Stimulated activated CD4-positive, alpha-beta T cell treated with anti-CD3 and anti-CD28 coated beads, Interleukin-1b, Interleukin-23, amount 100 ng/mL, for 24 hours (primary cell): ENCODE measurements around the gene THRA.

Source experiments
- DNase-seq, 4 experiments: peaks; one replicate each; pipeline ENCODE4 v3.0.0-alpha.2; 2020; ENCODE audit warnings: low read depth in 4 of 4, low spot score in 1 of 4

Gene THRA

GRCh38 chr17:40063187-40063771 lies 514 bp downstream of the THRA start:
- DNase-seq, result no peak

DNA sequence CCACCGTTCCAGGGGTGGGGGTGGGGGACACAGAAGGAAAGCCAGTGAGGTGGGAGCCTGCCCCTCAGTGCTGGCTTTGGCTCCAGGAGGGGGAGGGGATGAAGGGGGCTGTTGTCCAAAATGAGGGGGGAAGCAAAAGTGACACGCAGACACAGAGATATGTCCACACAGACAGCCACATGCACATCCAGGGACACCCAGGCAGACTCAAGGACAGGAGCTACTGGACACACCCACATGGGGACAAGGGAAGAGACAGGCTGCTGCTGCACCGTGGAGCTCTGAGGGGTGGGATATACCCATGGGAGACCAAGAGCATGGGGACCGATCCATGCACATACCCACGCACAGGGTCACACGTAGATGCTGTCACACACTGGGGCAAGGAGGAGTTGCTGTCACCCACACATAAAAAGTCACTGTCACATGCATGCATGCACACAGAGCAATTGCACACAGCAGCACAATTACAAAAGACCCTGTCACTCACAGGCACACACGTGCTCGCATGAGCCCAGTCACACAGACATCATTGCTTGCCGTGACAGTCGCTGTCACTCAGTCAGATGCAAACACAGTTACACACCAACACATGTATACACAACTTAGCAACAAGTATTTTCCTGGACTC lies 1.3 kb downstream of the THRA start:
- DNase-seq, result no peak

GRCh38 chr17:40064971-40065768 lies 2.4 kb downstream of the THRA start:
- DNase-seq, result no peak

GRCh38 chr17:40065769-40066510 lies 3.2 kb downstream of the THRA start:
- DNase-seq, result no peak

DNA sequence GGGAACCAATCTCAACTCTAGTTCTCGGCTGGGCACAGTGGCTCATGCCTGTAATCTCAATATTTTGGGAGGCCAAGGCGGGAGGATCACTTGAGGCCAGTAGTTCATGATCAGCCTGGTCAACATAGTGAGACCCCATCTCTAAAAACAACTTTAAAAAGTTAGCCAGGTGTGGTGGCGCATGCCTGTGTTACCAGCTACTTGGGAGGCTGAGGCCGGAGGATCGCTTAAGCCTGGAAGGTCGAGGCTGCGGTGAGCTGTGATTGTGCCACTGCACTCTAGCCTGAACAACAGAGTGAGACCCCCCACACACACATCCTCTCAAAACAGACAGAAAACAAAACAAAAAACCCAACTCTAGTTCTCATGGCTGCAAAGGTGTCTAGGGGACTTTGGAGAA lies 4.9 kb downstream of the THRA start:
- DNase-seq, result no peak

DNA sequence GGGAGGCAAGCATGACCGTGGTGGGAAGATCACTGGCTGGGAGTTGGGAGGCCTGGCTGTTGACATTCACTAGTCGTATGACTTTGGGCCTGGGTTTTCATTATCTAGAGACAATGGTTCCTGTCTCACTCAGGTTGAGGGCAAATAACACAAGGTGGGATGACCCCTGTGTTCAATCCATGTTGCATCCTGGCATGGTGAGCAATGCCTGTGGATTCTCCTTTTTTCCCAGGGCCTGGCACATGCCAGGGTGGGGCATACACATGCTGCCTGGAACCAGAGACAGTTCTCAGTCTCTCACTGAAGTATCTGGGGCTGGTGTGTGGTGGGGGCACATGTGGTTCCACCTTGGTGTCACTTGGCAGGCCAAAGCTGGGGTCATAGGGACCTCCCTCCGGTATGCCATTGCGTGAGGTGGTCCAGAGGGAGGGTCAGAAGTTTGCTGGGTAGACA lies 5.4 kb downstream of the THRA start:
- no peak for DNase-seq

GRCh38 chr17:40068584-40068916 lies 5.8 kb downstream of the THRA start:
- DNase-seq, result no peak

GRCh38 chr17:40068917-40069750 lies 6.4 kb downstream of the THRA start:
- peak; percentile 57 to 78 (median 70) for DNase-seq

GRCh38 chr17:40069751-40070708 lies 7.3 kb downstream of the THRA start:
- no peak for DNase-seq

- no peak for DNase-seq
Measured at GRCh38 chr17:40070709-40071312, 8.0 kb downstream of the THRA start.

- no peak for DNase-seq
Measured at GRCh38 chr17:40071313-40072039, 8.7 kb downstream of the THRA start.

DNA sequence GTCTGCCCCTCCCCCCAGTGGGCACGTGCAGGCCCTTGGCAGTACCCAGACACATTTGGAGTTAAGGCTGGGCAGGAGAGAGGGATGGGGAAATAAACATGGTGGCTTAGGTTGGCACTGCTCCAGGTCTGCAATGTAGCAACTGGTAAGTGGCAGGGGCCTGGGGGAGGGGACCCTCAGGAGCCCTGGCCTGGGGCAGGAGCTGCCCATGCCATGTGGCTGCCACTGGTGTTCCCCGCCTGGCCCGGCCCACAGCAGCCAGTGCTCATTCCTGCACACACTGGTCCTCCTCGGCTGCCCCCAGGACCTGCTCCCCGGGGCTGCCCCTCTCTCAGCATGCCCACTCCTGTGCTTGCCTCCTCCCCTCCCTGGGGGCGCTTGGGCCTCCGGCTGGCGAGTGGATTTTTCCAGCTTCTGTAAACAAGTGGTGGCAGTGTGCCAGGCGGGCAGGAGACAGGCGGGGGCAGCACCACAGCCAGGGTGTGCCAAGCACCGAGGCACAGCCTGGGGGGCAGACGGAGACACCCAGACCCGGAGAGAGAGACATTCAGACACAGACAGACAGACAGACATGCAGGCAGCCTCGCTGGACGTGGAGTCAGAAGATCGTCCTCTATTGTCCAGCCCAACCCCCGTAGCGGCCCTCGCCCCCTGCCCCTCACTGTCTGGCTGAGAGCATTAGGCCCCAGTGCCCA lies 9.4 kb downstream of the THRA start:
- no peak for DNase-seq

- DNase-seq, result no peak
Measured at GRCh38 chr17:40072735-40073346, 10.1 kb downstream of the THRA start.

GRCh38 chr17:40073454-40074174 lies 10.8 kb downstream of the THRA start:
- DNase-seq, result no peak

DNA sequence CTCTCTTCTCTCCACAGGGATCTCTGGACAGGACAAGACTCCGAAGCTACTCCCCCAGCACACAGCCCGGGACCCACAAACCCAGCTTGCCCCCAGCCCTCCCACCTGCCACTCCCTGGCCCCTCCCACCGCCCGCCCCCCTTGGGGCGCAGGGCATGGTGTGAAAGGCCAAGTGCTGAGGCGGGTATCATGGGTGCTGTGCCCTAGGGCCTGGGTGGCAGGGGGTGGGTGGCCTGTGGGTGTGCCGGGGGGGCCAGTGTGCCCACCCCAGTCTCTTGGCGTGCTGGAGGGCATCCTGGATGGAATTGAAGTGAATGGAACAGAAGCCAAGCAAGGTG lies 11.4 kb downstream of the THRA start:
- DNase-seq, result no peak

GRCh38 chr17:40074871-40075200 lies 12.1 kb downstream of the THRA start:
- no peak for DNase-seq
